GM21619 (cell line): ENCODE measurements around the gene TMEM98.
"Not testable (repeated sequence)": the region's sequence is repeated elsewhere in the genome, so short reads cannot be mapped to it uniquely, and the experiment has no call there.

Experiments used
- ATAC-seq: cut with Tn5 transposase; IDR thresholded peaks from one replicate; pipeline ENCODE4 v1.9.1; 2021; ENCODE audit not compliant: unreplicated experiment

The TMEM98 gene

GRCh38 chr17:32927724-32928585, at the start of gene TMEM98:
Gene TMEM98 (plus strand): TSS chr17:32928153. CDS start chr17:32931529, 3,376 bp downstream.
- ATAC-seq = no peak

DNA sequence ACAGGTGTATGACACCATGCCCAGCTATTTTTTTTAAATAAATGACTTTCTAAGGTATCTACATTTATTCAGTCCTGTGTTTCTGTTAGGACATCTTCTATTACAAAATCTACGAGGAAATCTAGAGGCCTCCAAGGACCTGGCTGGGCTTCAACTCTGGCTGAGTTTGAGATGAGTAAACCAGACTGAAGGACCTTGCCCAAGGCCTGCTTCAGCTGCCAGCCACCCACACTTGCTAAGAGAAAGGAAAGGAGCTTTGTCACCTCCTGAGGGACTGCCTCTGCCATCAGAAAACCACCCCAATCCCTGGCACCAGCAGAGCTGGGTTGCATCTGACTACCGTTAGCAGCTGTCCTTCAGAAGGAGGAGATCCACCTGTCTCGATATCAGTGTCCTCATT, 49.7 kb upstream of the TMEM98 start:
- no peak for ATAC-seq

DNA sequence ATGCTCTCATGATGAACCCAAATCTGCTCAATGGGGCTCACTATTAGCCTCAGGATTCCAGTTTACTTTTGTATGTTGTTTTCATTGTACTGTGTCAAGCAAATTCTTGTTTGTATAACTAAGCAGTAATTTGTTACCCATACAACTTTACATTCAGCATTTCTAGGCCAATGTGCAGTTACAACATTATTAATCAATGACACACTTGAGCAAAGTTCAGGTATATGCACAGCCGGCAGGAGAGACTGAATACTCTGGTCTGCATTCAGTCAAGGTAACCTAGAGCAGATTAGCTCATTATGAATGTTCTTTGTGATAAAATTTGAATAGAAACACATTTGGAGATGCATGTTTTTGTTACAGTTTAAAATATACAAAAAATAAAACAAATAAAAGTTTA, 48.8 kb upstream of the TMEM98 start:
- no peak for ATAC-seq

GRCh38 chr17:32880671-32881453, 47.1 kb upstream of the TMEM98 start:
- no peak for ATAC-seq

DNA sequence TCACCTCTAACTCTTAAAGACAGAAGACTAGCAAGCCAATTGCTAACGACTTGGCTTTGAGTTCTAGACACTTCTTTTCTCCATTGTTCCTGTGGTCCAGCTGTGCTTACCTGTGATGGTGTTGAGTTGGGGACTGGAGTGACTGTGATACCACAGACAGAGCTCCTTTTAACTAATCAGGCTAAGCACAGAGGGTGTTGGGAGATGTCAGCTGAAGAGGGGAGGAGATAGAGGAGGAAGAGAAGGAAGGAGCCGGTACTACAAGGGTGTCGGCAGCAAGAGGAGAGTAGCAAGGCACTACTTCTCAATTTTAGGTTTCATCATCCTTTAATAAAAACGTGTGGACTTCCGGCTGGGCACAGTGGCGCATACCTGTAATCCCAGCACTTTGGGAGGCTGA, 45.9 kb upstream of the TMEM98 start:
- ATAC-seq = no peak

DNA sequence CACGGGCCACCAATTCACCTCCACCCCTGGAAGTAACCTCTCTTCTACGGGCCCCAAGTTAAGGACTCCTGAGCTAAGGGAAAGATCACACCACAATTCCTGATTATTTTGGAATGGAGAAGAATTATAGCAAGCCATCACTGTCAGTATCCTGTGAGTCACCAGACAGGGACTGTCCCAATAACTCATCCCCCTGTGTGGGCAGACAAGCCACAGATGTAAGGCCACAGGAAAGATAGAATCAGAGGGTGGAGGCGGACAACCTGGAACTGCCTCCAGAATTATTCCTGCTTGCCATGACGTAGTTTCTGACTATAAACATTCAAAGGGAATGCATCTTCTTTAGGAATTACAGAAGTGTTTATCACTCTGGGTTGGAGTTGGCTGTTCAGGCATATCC, 45.2 kb upstream of the TMEM98 start:
- ATAC-seq = no peak

- not testable (repeated sequence) for ATAC-seq
These were observed 41.0 kb upstream of the TMEM98 start for GRCh38 chr17:32886951-32887350.

DNA sequence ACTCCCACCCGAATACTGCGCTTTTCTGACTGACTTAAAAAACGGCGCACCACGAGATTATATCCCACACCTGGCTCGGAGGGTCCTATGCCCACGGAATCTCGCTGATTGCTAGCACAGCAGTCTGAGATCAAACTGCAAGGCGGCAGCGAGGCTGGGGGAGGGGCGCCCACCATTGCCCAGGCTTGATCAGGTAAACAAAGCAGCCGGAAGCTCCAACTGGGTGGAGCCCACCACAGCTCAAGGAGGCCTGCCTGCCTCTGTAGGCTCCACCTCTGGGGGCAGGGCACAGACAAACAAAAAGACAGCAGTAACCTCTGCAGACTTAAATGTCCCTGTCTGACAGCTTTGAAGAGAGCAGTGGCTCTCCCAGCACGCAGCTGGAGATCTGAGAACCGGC, 40.5 kb upstream of the TMEM98 start:
- ATAC-seq = not testable (repeated sequence)

DNA sequence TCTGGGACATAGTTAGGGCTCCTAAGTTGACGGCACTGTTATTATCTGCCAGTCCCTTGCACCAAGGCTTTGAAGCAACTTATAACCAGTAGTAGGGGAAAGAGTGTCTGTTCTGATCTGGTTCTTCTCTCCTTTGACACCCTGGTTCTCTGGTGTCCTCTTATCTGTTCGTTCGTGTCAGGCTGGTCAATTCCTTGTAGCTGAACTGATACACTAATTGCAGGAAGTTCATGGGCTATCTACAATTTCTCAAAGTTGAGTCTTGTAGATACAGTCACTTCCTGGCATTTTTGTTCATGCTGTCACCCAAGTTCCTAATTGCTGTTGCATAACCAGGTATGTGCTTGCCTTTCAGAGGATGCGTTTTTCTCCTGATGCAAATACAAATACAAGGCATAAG, 33.7 kb upstream of the TMEM98 start:
- no peak for ATAC-seq

GRCh38 chr17:32896647-32897258, 31.2 kb upstream of the TMEM98 start:
- ATAC-seq = no peak

DNA sequence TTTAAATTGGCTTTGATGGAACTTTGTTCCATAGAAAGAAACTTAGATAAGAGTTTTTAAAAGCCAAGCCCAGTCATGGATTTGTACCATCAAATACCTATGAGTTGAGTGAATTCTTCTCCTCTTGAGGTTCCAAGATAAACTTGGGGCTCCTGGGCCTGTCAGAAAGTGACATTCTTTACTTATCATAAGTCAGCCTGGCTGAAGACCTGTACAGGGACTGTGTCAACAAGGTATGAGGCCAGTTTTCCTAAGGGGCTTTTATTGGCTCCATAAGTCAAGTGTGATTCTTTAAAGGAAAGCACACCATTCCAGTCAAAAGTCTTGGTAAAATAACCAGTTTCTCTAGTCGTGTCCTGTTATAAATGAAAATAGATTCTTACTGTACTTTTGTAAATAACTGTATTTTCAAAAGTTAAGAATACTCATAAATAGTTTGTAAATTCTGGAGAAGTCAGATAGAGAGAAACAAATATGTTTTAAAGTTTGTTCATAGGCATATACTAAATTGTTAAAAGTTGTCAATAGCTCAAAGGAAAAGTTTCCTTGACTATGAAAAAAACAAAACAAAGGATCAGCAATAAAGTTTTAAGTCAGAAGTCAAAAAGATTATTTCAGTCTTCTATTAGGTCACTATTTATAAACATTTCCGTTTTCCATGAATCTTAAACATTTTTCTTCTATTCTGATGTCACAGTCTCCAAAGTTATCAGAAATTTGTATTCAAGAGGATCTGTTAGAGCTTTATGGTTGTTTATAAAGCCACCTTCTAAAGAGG, 28.5 kb upstream of the TMEM98 start:
- ATAC-seq = no peak

DNA sequence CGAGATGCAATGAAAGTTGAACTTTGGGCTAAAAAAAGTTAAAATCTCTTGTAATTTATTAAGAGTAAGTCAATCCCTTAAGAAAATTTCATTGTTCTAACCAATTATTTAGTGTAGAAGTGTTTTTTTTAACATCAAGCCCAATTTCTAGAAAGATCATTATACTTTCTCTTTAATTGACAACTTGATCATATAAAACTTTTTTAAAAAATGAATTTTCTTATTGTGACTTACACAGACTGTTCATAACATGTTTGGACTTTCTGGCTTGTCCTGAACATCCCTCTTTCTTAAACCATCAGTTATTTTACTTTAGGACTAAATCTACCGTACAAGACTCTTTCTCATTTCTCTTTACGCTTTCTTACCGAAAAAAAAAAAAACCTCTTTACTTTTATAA, 26.2 kb upstream of the TMEM98 start:
- ATAC-seq = no peak

DNA sequence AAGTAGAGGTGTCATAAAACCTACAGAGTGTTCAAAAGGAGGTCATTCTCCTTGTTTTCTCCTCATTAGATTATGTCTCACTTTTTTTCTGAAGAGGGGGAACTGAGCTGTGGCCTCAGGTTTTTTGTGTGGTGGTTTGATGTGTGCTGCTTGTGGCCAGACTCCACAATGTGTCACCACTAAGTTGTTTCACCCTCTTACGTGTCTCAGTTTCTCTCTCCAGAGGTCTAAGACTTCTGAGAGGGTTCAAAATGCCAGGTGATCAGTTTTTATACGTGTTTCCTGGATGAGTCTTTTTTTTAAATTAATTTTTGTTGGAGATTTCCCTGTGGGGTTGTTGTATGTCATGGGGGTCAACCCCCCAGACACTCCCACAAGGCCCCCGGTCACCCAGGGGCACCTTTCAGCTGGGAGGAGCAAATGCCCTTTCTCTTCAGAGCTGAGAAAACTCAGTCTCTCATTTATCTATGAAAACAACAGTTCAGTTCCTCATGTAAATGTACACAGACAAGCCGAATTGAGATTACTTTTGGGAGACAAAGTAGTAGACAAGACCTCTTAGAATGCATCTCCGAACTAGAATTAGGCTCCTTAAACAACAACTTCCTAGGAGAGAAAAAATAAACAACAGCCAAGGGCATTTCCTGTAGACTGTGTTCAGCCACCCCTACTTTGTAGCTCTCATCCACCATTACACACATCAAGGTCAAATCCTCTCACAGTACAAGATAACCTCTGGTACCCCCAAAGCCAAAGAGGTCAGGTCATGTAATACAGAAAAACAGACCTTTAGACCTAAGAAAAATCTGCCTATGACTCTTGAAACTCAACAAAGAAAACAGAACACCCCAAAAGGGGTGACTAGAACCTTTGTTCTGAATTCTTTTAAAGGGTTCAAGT, 23.9 kb upstream of the TMEM98 start:
- ATAC-seq = no peak

DNA sequence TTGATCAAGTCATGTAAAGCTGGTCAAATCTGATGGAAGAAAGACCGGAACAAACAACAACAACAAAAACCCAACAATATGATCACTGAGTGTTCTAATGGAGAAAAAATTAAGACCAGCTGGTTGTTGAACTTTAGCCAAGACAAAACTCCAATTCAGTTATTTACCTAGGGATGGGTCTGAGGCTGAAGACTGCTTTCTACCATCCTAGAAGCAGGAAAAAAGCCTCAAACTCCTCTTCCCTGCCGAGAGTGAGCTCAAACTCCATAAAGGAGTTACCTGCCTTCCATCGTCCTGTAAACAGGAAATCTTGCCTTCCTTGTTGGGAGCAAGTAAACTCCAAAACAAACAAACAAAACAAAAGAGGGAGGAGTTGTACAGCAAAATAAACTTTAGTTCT, 23.1 kb upstream of the TMEM98 start:
- ATAC-seq = no peak

GRCh38 chr17:32907583-32907982, 20.4 kb upstream of the TMEM98 start:
- ATAC-seq = no peak

DNA sequence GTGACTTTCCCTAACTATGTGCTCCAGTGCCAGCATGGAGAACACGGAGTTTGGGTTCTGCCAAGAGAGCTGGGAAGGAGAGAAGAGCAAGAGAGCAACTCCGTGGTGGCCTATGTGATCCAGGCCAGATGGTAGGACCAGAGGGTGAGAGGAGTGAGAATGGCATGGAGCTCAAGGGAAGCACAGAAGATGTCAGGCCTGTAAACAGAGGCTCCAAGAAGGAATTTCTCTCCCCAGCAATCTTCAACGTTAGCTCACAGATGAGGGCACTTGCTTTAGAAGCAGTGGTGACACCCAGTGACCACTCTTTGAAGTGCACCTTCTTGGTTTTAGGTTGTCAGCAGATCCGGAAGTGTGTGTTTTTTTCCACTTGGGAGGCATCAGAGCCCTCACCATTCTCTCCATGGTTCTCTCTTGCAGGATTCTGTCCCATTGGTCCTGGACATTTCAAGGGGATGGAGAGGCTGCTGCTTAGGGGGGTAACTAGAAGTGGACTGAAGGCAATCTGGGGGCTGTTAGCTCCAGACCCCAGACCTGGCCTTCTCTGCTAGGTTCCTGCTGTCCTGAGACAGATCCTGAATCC, 18.1 kb upstream of the TMEM98 start:
- ATAC-seq = no peak

- no peak for ATAC-seq
These were observed 17.2 kb upstream of the TMEM98 start for GRCh38 chr17:32910769-32911168.

DNA sequence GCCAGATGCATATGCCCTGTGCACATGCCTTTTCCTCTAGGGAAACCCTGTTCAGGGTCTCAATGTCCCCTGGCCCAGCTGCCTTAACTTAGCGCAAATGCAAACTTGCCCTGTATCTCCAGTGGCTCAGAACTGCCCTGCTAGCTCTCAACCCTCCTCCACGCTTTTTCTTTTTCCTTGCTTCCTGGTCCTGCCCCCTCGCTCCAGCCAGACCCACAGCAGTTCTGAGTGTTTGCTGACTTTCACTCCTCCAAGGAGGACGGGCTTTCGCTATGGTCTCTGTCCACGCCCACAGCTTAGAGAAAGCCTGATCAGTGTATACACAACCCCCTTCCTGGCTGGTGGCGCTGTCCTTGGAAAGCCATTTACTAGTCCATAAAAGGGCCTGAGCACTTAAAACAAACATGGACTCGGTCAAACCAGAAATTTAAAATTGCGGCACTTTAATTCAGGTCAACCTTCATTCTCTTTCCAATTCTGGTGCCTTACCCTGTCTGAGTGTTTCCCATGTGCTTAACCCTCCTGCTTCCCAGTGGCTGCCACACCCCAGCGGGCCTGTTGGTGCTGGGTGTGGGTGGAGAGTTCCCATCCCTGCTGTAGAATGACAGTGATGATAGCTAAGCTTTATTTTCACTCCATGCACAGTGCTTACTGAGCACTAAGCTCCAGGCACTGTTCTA, 15.6 kb upstream of the TMEM98 start:
- no peak for ATAC-seq

DNA sequence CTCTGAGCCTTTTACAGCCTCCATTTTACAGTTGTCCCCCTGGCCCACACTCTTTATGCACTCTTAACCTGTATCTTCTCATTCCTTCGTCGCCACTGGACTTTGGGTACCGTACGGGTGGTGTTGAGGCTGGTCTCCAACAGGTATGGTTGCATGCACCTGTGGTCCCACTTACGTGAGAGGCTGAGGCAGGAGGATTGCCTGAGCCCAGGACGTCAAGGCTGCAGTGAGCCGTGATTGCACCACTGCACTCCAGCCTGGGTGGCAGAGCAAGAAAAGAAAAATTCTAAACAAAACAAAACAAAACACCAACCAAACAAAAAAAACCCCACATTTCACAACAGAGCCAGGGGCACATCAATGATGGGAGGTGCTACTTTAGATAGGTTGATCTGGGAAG, 14.4 kb upstream of the TMEM98 start:
- ATAC-seq = no peak
